Lower leg skin (tissue), 4 donors: ENCODE results near the gene NTS. TPM values are rescaled to one million over a fixed set of nuclear protein-coding genes. Genes with fewer than 3 reads are reported as not detected.

ENCODE experiments used
- DNase-seq, 2 donors: peaks; one replicate each; pipeline ENCODE4 v3.0.0-alpha.2; 2019; ENCODE audit warnings: low spot score in 2 of 2
- H3K4me3 ChIP-seq: fragments of 200-600 bp; sonication (generic); 2 replicates; pipeline ENCODE4 v1.5.1; 2017; ENCODE audit warnings: mild to moderate bottlenecking, low read depth; ENCODE audit not compliant: poor library complexity, severe bottlenecking
- POLR2A ChIP-seq, 2 donors: fragments of 450-650 bp; IDR thresholded peaks; one replicate each; pipeline ENCODE4 v1.6.1; 2016 to 2017; ENCODE audit warnings: antibody characterized with exemption in 2 of 2, mild to moderate bottlenecking in 1 of 2, moderate library complexity in 1 of 2
- WGBS, 2 donors: methylation state at CpG; one replicate each; pipeline ENCODE4 v1.1.5; 2018; 5-methylcytosine and 5-hydroxymethylcytosine counted together
- intact Hi-C: fragments of 100-400 bp; cut with DNase I; formaldehyde crosslinking; loops from one replicate; pipeline ENCODE4 v1.15.0; 2023; ENCODE audit warnings: low total_unique reads
- total RNA-seq, 4 donors: library from RNA; depleted of rRNA; stranded (reverse); fragments of >200 nt; gene quantifications; one replicate each; pipeline ENCODE4 v1.1.0, GENCODE V29; 2016
- TF ChIP-seq, protein P1 (sequence below), 3 donors: fragments of 450-650 bp; IDR thresholded peaks; one replicate each; pipeline ENCODE4 v1.5.1; 2016; ENCODE audit warnings: antibody characterized with exemption in 3 of 3, mild to moderate bottlenecking in 3 of 3, moderate library complexity in 2 of 3

NTS gene
- total RNA-seq, 4 donors from 2014 or later = not detected

DNA sequence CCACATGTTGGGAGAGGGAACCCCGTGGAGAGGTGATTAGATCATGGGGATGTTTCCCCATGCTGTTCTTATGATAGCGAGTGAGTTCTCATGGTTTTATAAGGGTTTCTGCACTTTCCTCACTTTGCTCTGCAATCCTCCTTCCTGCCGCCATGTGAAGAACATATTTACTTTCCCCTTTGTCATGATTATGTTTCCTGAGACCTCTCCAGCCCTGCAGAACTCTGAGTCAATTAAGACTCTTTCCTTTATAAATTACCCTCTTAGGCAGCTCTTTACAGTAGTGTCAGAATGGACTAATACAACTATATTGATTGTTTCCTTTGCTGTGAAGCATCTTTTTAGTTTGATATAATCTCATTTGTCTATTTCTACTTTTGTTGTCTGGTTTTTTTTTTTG is 24.8 kb upstream of the NTS start:
- WGBS, 2 donors = 71 to 89% methylated on average over 3 of the region's 3 CpGs
- intact Hi-C loops = no loop called here

DNA sequence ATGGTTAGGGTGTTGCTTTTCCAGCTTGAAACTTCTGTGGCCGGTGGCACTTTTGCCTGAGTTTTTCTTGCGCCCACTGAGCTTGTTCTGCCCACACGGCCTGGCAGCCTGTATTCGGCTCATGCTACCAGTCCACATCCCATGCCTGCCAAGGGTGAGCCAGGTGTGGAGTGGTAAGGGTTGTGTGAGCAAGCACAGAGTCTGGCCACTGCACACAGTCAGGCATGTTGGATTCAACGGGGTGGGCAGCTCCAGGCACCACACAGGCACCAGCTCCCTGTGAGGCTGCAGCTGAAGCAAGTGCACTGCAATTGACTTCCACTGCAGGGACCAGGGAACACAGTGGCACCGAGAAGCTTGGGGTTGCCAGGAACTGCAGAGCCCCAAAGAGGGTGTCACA is 18.8 kb upstream of the NTS start:
- intact Hi-C loops = no loop called here
- TF ChIP-seq POLR2A (IDR thresholded peaks at IDR 0.05) = no peak
- TF ChIP-seq, protein P1, sequence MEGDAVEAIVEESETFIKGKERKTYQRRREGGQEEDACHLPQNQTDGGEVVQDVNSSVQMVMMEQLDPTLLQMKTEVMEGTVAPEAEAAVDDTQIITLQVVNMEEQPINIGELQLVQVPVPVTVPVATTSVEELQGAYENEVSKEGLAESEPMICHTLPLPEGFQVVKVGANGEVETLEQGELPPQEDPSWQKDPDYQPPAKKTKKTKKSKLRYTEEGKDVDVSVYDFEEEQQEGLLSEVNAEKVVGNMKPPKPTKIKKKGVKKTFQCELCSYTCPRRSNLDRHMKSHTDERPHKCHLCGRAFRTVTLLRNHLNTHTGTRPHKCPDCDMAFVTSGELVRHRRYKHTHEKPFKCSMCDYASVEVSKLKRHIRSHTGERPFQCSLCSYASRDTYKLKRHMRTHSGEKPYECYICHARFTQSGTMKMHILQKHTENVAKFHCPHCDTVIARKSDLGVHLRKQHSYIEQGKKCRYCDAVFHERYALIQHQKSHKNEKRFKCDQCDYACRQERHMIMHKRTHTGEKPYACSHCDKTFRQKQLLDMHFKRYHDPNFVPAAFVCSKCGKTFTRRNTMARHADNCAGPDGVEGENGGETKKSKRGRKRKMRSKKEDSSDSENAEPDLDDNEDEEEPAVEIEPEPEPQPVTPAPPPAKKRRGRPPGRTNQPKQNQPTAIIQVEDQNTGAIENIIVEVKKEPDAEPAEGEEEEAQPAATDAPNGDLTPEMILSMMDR (IDR thresholded peaks at IDR 0.05) = no peak
- no peak overlapping the region for H3K4me3 ChIP-seq
- DNase-seq = no peak
- 82 to 86% methylated on average over 6 of the region's 6 CpGs for WGBS, 2 donors

More for the DNA sequence above, 24.8 kb upstream of the NTS start:
- H3K4me3 ChIP-seq = no peak overlapping the region
- TF ChIP-seq, protein P1 (IDR thresholded peaks at IDR 0.05) = no peak
- TF ChIP-seq POLR2A (IDR thresholded peaks at IDR 0.05) = no peak
- no peak for DNase-seq

DNA sequence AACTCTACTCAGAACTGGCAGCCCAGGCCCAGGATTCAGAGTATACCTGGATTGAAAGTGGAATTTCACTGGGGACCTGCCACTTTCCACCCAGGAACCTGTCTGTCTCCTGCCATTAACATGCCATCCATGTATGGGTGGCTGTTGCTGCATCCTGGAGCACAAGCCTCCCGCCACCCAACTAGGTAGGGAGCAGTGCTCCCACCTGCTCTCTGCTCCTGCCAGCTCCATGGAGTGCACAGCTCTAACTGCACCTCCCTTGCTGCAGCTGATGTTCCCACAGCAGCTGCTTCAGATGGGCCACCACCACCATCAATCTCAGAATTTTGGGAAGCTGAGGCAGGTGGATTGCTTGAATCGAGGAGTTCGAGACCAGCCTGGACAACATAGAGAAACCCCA is 17.1 kb upstream of the NTS start:
- no peak overlapping the region for H3K4me3 ChIP-seq
- DNase-seq = no peak
- intact Hi-C loops = no loop called here
- WGBS, 2 donors = 80 to 100% methylated on average over 3 of the region's 3 CpGs
- TF ChIP-seq, protein P1 (IDR thresholded peaks at IDR 0.05) = no peak
- TF ChIP-seq POLR2A (IDR thresholded peaks at IDR 0.05) = no peak

DNA sequence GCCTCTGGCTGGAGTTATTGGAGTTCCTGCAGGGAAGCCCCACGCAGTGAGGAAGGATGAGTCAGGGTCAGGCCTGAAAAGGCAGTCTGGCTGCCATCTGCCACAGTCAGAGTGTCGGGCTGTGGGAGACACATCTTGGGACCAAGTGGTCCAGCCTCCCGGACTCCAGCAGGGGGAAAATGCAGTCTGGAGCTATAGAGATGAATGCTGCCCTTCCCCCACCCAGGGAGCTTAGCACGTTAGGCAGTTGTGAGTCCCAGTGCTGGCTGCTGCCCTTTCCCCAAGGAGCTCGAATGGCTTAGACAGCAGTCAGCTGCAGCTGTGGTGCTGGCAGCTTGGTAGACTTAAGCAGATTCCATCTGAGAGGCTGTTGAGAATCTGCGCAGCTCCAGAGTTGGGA is 8.2 kb upstream of the NTS start:
- H3K4me3 ChIP-seq = no peak overlapping the region
- 67 to 80% methylated on average over 6 of the region's 6 CpGs for WGBS, 2 donors
- intact Hi-C loops = loop anchor here (10.0 kb wide), 1 partner anchor 291 kb away; no protein-coding TSS in a partner anchor
- DNase-seq = no peak
- TF ChIP-seq, protein P1 (IDR thresholded peaks at IDR 0.05) = no peak
- no peak for TF ChIP-seq POLR2A (IDR thresholded peaks at IDR 0.05)

DNA sequence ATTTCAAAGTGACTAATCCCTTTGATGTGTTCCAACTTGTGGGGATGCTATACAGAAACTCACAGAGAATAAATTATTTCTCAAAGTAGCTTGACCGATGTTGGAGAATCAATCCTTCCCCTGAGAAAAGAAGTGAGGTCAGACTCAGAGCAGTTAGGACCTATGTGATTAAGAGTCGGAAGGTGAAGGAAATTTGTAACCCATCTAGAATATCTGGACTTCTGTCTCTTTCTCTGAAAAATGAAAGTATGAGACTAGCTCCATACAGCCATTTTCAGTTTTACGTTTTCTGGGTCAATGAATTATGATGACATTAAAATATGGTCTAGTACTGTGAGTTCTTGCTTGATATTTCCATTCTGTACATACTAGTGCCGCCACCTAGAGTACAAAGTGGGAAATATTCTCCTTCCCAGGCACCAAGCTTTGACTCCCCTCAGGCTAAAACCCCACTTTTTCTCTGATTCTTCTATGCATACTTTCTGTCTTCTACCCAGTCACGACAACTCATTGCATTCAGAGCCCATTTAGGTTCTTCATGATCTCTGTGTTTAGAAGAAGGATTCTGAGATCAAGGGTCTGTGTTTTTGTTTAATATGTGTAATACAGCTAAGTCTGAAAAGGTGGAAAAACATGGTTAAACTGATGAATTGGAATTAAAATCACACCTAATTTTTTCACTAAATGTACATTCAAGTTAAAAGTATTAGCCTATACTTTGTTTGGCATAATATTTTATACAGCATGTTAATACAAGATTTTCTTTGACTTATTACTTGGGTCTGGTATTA is 6.9 kb upstream of the NTS start:
- WGBS, 2 donors = 18 to 22% methylated on average over 5 of the region's 5 CpGs
- H3K4me3 ChIP-seq = no peak overlapping the region
- no peak for DNase-seq
- intact Hi-C loops = loop anchor here (10.0 kb wide), 1 partner anchor 292 kb away; no protein-coding TSS in a partner anchor
- TF ChIP-seq POLR2A (IDR thresholded peaks at IDR 0.05) = no peak
- TF ChIP-seq, protein P1 (IDR thresholded peaks at IDR 0.05) = peak in 1 of 3 donors; percentile 54
